Left lung (tissue), 10 donors: ENCODE measurements around the gene CACNA1D. TPM values are rescaled to one million over a fixed set of nuclear protein-coding genes. Genes with fewer than 3 reads are reported as not detected.

Source experiments
- ATAC-seq: fragments of 200-7000 bp; cut with Tn5 transposase; one replicate; pipeline ENCODE4 v1.9.1; 2020; ENCODE audit warnings: moderate library complexity
- DNase-seq, 4 donors: peaks; one replicate each; pipeline ENCODE4 v3.0.0-alpha.2; 2013 to 2020
- H3K27ac ChIP-seq, 2 donors: fragments of 200-600 bp; sonication (generic) in 1 of 2; one replicate each; pipeline versions ENCODE4 v1.5.0 to v1.8.0; 2020 to 2021
- H3K27me3 ChIP-seq, 2 donors: fragments of 200-600 bp; sonication (generic) in 1 of 2; one replicate each; pipeline versions ENCODE4 v1.5.0 to v1.8.0; 2020 to 2021
- H3K36me3 ChIP-seq, 2 donors: fragments of 200-600 bp; sonication (generic) in 1 of 2; one replicate each; pipeline versions ENCODE4 v1.5.0 to v1.8.0; 2020 to 2021
- H3K4me1 ChIP-seq, 2 donors: fragments of 200-600 bp; one replicate each; pipeline ENCODE4 v1.8.0; 2021
- H3K4me3 ChIP-seq, 2 donors: fragments of 200-600 bp; sonication (generic) in 1 of 2; one replicate each; pipeline versions ENCODE4 v1.5.0 to v1.8.0; 2020 to 2021; ENCODE audit warnings: mild to moderate bottlenecking in 1 of 2
- H3K9me3 ChIP-seq, 2 donors: fragments of 200-600 bp; sonication (generic) in 1 of 2; one replicate each; pipeline versions ENCODE4 v1.5.0 to v1.8.0; 2020 to 2021
- CTCF ChIP-seq, 2 donors: fragments of 200-600 bp; sonication (generic) in 1 of 2; IDR thresholded peaks; one replicate each; pipeline versions ENCODE4 v1.5.0 to v1.8.0; 2021; ENCODE audit warnings: antibody characterized with exemption in 2 of 2
- intact Hi-C, 2 donors: fragments of 100-400 bp; cut with DNase I; formaldehyde crosslinking; loops; one replicate each; pipeline versions ENCODE4 v1.11.2 to v1.14.2; 2022
- polyA plus RNA-seq, 6 donors: library from polyadenylated mRNA; unstranded; fragments of 120-200 nt; gene quantifications; one replicate each; pipeline ENCODE4 v1.2.1, GENCODE V29; 2013; ENCODE audit not compliant: insufficient read length in 6 of 6
- total RNA-seq, 2 donors: library from RNA; stranded (reverse); fragmentation: NEBNext Ultra II Directional; extraction: Animal tissue kit (Norgen Biotek cat#: 25700); gene quantifications; one replicate each; pipeline ENCODE4 v1.2.1, GENCODE V29; 2021
- donor health status: DM: no; HTN: yes; CAD: no.
- donor health status: DM: no; HTN: no; CAD: no.

CACNA1D gene
- total and polyA plus RNA-seq, 8 donors = 32.6 to 78.2 (median 56.2) TPM

DNA sequence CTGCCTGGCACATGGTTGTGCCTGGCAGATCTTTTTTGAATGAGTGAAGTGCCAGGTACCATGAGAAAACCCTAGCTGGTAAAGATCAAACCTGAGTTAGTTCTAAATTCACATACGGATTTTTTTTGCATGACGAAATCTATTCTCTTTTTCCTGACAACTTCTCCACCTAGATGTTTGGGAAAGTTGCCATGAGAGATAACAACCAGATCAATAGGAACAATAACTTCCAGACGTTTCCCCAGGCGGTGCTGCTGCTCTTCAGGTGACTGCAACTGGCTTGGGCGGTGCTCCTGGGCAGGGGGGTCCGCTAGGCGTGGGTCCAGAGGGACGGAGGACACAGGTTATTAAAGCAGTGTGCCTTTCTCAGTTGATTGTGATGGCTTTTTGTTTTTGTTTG is 280.0 kb downstream of the CACNA1D start:
- H3K27me3 ChIP-seq = no peaks in the 10 kb centered on the region
- no peaks in the 10 kb centered on the region for H3K36me3 ChIP-seq
- TF ChIP-seq CTCF (IDR thresholded peaks at IDR 0.05) = no peak
- peaks cover 0 to 4% of the 10 kb centered on the region in 2 donors for H3K4me1 ChIP-seq
- H3K9me3 ChIP-seq = no peaks in the 10 kb centered on the region
- H3K27ac ChIP-seq = no peak overlapping the region
- H3K4me3 ChIP-seq = no peak overlapping the region
- intact Hi-C loops = no loop called here
- DNase-seq (no peak), ATAC-seq (no peak)

GRCh38 chr3:53775018-53775417 is 280.6 kb downstream of the CACNA1D start:
- H3K27ac ChIP-seq = no peak overlapping the region
- H3K27me3 ChIP-seq = no peaks in the 10 kb centered on the region
- DNase-seq (no peak), ATAC-seq (no peak)
- intact Hi-C loops = no loop called here
- no peaks in the 10 kb centered on the region for H3K9me3 ChIP-seq
- peaks cover 0 to 4% of the 10 kb centered on the region in 2 donors for H3K4me1 ChIP-seq
- TF ChIP-seq CTCF (IDR thresholded peaks at IDR 0.05) = no peak
- no peaks in the 10 kb centered on the region for H3K36me3 ChIP-seq
- no peak overlapping the region for H3K4me3 ChIP-seq

GRCh38 chr3:53775834-53776251 is 281.4 kb downstream of the CACNA1D start:
- DNase-seq = no peak
- no peak for TF ChIP-seq CTCF (IDR thresholded peaks at IDR 0.05)
- intact Hi-C loops = no loop called here
- Histone ChIP-seq H3K36me3 (no peaks in the 10 kb centered on the region), H3K4me1 (peaks cover 0 to 4% of the 10 kb centered on the region in 2 donors), H3K27ac (no peak overlapping the region), H3K9me3 (no peaks in the 10 kb centered on the region), H3K27me3 (no peaks in the 10 kb centered on the region), H3K4me3 (no peak overlapping the region)
- ATAC-seq = no peak

DNA sequence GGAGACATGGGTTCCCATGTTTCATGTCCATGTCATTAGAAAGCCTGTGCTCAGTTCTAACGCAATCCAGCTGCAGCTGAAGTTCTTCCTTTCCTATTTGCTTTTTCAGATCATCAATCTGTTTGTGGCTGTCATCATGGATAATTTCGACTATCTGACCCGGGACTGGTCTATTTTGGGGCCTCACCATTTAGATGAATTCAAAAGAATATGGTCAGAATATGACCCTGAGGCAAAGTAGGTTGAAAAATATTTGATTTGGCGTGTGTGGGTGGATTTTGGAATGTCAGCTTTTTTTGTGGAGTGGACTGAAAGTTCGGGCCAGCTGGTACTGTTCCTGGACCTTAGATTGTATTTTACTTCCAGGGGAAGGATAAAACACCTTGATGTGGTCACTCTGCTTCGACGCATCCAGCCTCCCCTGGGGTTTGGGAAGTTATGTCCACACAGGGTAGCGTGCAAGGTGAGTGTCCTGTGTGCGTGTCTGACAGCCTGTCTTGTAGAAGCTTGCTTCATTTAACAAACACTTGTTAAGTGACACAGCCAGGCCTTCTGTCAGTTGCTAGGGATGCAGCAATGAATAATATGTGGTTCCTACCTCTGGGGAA is 282.2 kb downstream of the CACNA1D start:
- Histone ChIP-seq H3K4me3 (no peak overlapping the region), H3K27me3 (no peaks in the 10 kb centered on the region), H3K36me3 (no peaks in the 10 kb centered on the region), H3K9me3 (no peaks in the 10 kb centered on the region), H3K4me1 (peaks cover 0 to 4% of the 10 kb centered on the region in 2 donors), H3K27ac (no peak overlapping the region)
- DNase-seq = no peak
- ATAC-seq = no peak
- TF ChIP-seq CTCF (IDR thresholded peaks at IDR 0.05) = no peak
- intact Hi-C loops = no loop called here

GRCh38 chr3:53777468-53777867 is 283.1 kb downstream of the CACNA1D start:
- no peak for TF ChIP-seq CTCF (IDR thresholded peaks at IDR 0.05)
- H3K4me1 ChIP-seq = peaks cover 0 to 4% of the 10 kb centered on the region in 2 donors
- H3K27me3 ChIP-seq = no peaks in the 10 kb centered on the region
- ATAC-seq (no peak), DNase-seq (no peak)
- no peaks in the 10 kb centered on the region for H3K36me3 ChIP-seq
- no peaks in the 10 kb centered on the region for H3K9me3 ChIP-seq
- intact Hi-C loops = no loop called here
- no peak overlapping the region for H3K27ac ChIP-seq
- no peak overlapping the region for H3K4me3 ChIP-seq
